ENCODE data around the gene GLB1L3. TPM values are rescaled to one million over a fixed set of nuclear protein-coding genes. Genes with fewer than 3 reads are reported as not detected.

Gene GLB1L3
- polyA plus RNA-seq, 1 donor from 2014 or later: 0.19 TPM

- Mint-ChIP-seq H3K27me3 (no peaks in the 10 kb centered on the region), H3K4me3 (no peak overlapping the region), H3K9me3 (no peaks in the 10 kb centered on the region), H3K36me3 (peaks cover 6% of the 10 kb centered on the region), H3K27ac (no peak overlapping the region), H3K4me1 (peaks cover 0 to 3% (median 0%) of the 10 kb centered on the region in 3 donors)
Measured at GRCh38 chr11:134260503-134260902, 15.7 kb upstream of the GLB1L3 start.

- Mint-ChIP-seq H3K4me3 (no peak overlapping the region), H3K27ac (no peak overlapping the region), H3K36me3 (peaks cover 6% of the 10 kb centered on the region)
Measured at GRCh38 chr11:134260983-134261382, 15.2 kb upstream of the GLB1L3 start.

GRCh38 chr11:134261626-134262488 is 14.3 kb upstream of the GLB1L3 start:
- Mint-ChIP-seq H3K27me3 (no peaks in the 10 kb centered on the region), H3K36me3 (peaks cover 4% of the 10 kb centered on the region), H3K4me1 (peaks cover 0 to 3% (median 0%) of the 10 kb centered on the region in 3 donors), H3K9me3 (no peaks in the 10 kb centered on the region), H3K4me3 (no peak overlapping the region), H3K27ac (no peak overlapping the region)

More at GRCh38 chr11:134260983-134261382, 15.2 kb upstream of the GLB1L3 start:
- Mint-ChIP-seq H3K4me1 (peaks cover 0 to 3% (median 0%) of the 10 kb centered on the region in 3 donors), H3K27me3 (no peaks in the 10 kb centered on the region), H3K9me3 (no peaks in the 10 kb centered on the region)

- H3K27ac Mint-ChIP-seq: no peak overlapping the region
- H3K36me3 Mint-ChIP-seq: peaks cover 2% of the 10 kb centered on the region
- H3K4me3 Mint-ChIP-seq: no peak overlapping the region
- peaks cover 0 to 3% (median 1%) of the 10 kb centered on the region in 3 donors for H3K4me1 Mint-ChIP-seq
- H3K27me3 Mint-ChIP-seq: peaks cover 10% of the 10 kb centered on the region
- no peaks in the 10 kb centered on the region for H3K9me3 Mint-ChIP-seq
Measured at GRCh38 chr11:134264966-134265764, 11.0 kb upstream of the GLB1L3 start.

GRCh38 chr11:134266440-134266839 is 9.7 kb upstream of the GLB1L3 start:
- H3K9me3 Mint-ChIP-seq: no peaks in the 10 kb centered on the region
- H3K4me3 Mint-ChIP-seq: no peak overlapping the region
- peaks cover 17% of the 10 kb centered on the region for H3K27me3 Mint-ChIP-seq
- H3K4me1 Mint-ChIP-seq: peaks cover 0 to 2% (median 0%) of the 10 kb centered on the region in 3 donors
- no peak overlapping the region for H3K27ac Mint-ChIP-seq
- H3K36me3 Mint-ChIP-seq: no peaks in the 10 kb centered on the region

- Mint-ChIP-seq H3K9me3 (no peaks in the 10 kb centered on the region), H3K27ac (no peak overlapping the region), H3K36me3 (no peaks in the 10 kb centered on the region), H3K27me3 (peaks cover 17% of the 10 kb centered on the region), H3K4me3 (no peak overlapping the region), H3K4me1 (peaks cover 0 to 4% (median 0%) of the 10 kb centered on the region in 3 donors)
Measured at GRCh38 chr11:134266841-134267251, 9.3 kb upstream of the GLB1L3 start.

- H3K36me3 Mint-ChIP-seq: no peaks in the 10 kb centered on the region
- H3K9me3 Mint-ChIP-seq: no peaks in the 10 kb centered on the region
- H3K4me3 Mint-ChIP-seq: no peak overlapping the region
- peaks cover 0 to 4% (median 3%) of the 10 kb centered on the region in 3 donors for H3K4me1 Mint-ChIP-seq
- H3K27ac Mint-ChIP-seq: no peak overlapping the region
- H3K27me3 Mint-ChIP-seq: peaks cover 20% of the 10 kb centered on the region
Measured at GRCh38 chr11:134267461-134267860, 8.7 kb upstream of the GLB1L3 start.

- H3K27ac Mint-ChIP-seq: peak overlapping the region in 1 of 3 donors; percentile 50
- peaks cover 3 to 6% (median 4%) of the 10 kb centered on the region in 3 donors for H3K4me1 Mint-ChIP-seq
- H3K27me3 Mint-ChIP-seq: peaks cover 24% of the 10 kb centered on the region
- no peaks in the 10 kb centered on the region for H3K9me3 Mint-ChIP-seq
- no peaks in the 10 kb centered on the region for H3K36me3 Mint-ChIP-seq
- no peak overlapping the region for H3K4me3 Mint-ChIP-seq
Measured at GRCh38 chr11:134267966-134268365, 8.2 kb upstream of the GLB1L3 start.

- Mint-ChIP-seq H3K4me3 (no peak overlapping the region), H3K27ac (no peak overlapping the region), H3K27me3 (peaks cover 37% of the 10 kb centered on the region), H3K36me3 (no peaks in the 10 kb centered on the region), H3K9me3 (no peaks in the 10 kb centered on the region), H3K4me1 (peaks cover 5 to 13% (median 9%) of the 10 kb centered on the region in 3 donors)
Measured at GRCh38 chr11:134270250-134270714, 5.9 kb upstream of the GLB1L3 start.

- Mint-ChIP-seq H3K27me3 (peaks cover 47% of the 10 kb centered on the region), H3K4me1 (peaks cover 7 to 22% (median 18%) of the 10 kb centered on the region in 3 donors), H3K4me3 (no peak overlapping the region)
Measured at GRCh38 chr11:134271978-134272377, 4.2 kb upstream of the GLB1L3 start.

GRCh38 chr11:134272381-134273316 is 3.5 kb upstream of the GLB1L3 start:
- H3K9me3 Mint-ChIP-seq: peaks cover 0 to 3% (median 0%) of the 10 kb centered on the region in 3 donors
- no peaks in the 10 kb centered on the region for H3K36me3 Mint-ChIP-seq
- no peak overlapping the region for H3K27ac Mint-ChIP-seq
- peaks cover 53% of the 10 kb centered on the region for H3K27me3 Mint-ChIP-seq
- no peak overlapping the region for H3K4me3 Mint-ChIP-seq
- H3K4me1 Mint-ChIP-seq: peaks cover 9 to 25% (median 21%) of the 10 kb centered on the region in 3 donors

More at GRCh38 chr11:134271978-134272377, 4.2 kb upstream of the GLB1L3 start:
- Mint-ChIP-seq H3K27ac (no peak overlapping the region), H3K36me3 (no peaks in the 10 kb centered on the region), H3K9me3 (no peaks in the 10 kb centered on the region)

GRCh38 chr11:134273317-134273712 is 2.9 kb upstream of the GLB1L3 start:
- no peaks in the 10 kb centered on the region for H3K36me3 Mint-ChIP-seq
- peaks cover 0 to 4% (median 0%) of the 10 kb centered on the region in 3 donors for H3K9me3 Mint-ChIP-seq
- no peak overlapping the region for H3K4me3 Mint-ChIP-seq
- H3K27ac Mint-ChIP-seq: no peak overlapping the region
- H3K4me1 Mint-ChIP-seq: peaks cover 8 to 25% (median 21%) of the 10 kb centered on the region in 3 donors
- peaks cover 53% of the 10 kb centered on the region for H3K27me3 Mint-ChIP-seq

GRCh38 chr11:134275188-134275533 is 1.0 kb upstream of the GLB1L3 start:
- Mint-ChIP-seq H3K4me3 (peak overlapping the region; percentile 68 to 89 (median 81)), H3K27ac (no peak overlapping the region), H3K4me1 (peaks cover 8 to 25% (median 21%) of the 10 kb centered on the region in 3 donors), H3K27me3 (peaks cover 55% of the 10 kb centered on the region), H3K36me3 (peaks cover 4% of the 10 kb centered on the region), H3K9me3 (peaks cover 0 to 10% (median 0%) of the 10 kb centered on the region in 3 donors)

Data from IgD-negative memory B cell (primary cell).